GM03348 (cell line): ENCODE measurements around the gene YWHAH.

Experiments
- DNase-seq: peaks from one replicate; pipeline ENCODE4 v3.0.0; 2012; ENCODE audit warnings: low spot score

The YWHAH gene

DNA sequence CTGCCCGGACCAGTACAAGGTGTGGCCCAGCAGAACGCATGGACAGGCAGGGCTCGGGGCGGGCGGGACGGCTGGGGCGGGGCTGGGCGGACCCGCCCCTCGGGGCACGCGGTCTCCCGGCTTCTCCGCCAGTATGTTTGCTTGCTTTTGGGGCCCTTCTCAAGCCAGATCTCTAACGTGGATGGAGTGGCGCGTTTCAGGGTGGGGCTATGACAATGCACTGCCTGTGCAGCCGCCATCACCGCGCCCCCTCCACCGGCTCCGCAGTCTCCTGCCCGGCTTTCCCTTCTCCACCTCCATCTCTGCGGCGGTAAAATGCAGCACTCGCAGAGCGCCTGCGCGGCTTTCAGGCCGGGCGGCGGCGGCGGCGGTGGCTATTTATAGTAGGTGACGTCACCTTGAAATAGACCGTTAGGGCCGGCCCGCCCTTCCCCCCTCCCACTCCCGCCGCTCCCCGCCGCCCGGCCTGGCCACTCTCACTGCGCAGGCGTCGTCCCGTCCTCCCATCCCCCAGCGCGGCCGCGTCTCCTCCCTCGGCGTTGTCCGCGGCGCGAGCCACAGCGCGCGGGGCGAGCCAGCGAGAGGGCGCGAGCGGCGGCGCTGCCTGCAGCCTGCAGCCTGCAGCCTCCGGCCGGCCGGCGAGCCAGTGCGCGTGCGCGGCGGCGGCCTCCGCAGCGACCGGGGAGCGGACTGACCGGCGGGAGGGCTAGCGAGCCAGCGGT, at the start of gene YWHAH:
TSS of gene YWHAH (plus strand) at position 558 of the 722 bp plus-strand sequence. CDS start 199 bp downstream, outside the sequence.
- DNase-seq, result peak; percentile 99

DNA sequence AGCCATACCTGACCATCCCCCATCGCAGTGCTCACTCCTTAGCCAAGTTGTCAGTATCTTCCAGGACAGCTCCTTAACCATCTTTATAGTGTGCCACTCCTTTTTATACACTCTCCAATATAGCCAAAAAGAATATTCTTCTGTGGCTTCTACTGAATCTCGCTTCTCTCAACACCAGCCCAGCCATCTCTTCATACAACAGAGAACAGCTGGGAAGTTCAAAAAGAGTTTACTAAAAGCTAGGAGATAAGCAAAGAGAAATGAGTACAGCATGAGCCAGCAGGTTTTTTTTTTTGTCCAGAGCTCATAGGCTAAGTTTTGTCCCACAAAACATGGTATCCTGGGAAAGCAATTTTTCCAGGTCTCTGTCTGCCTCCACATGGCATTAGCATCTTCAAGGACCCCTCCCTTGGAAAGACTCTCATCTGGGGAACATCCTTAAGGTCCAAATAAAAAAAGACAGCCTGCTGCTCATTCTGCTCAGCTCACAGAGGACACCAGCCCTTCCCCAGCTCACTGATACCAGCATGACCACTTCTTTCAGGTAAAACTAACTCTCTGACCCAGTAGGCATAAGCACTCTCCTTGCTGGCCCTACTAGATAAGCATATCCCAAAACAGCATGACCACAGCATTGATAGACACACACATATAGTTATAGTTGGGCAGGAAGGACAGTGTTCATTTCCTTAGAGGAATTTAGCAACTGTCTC, 48.8 kb upstream of the YWHAH start:
- DNase-seq, result no peak

DNA sequence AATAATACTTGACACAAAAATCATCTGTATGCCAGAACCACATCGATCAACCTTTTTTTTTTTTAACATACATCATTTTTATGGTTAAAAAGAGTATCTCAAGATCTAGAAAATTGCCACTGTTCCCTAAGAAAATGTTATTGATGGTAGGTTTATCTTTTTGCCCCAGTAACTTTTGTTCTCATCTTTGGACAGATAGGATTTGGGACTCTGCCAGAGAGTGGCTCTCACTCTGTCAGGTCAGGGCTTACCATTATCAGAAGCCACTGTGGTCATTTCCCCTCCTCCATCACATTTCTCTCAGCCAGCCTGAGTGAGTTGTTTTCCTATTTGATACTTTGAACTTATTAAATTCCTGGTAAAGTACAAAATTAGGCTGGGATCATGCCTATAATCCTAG, 47.9 kb upstream of the YWHAH start:
- DNase-seq, result no peak

DNA sequence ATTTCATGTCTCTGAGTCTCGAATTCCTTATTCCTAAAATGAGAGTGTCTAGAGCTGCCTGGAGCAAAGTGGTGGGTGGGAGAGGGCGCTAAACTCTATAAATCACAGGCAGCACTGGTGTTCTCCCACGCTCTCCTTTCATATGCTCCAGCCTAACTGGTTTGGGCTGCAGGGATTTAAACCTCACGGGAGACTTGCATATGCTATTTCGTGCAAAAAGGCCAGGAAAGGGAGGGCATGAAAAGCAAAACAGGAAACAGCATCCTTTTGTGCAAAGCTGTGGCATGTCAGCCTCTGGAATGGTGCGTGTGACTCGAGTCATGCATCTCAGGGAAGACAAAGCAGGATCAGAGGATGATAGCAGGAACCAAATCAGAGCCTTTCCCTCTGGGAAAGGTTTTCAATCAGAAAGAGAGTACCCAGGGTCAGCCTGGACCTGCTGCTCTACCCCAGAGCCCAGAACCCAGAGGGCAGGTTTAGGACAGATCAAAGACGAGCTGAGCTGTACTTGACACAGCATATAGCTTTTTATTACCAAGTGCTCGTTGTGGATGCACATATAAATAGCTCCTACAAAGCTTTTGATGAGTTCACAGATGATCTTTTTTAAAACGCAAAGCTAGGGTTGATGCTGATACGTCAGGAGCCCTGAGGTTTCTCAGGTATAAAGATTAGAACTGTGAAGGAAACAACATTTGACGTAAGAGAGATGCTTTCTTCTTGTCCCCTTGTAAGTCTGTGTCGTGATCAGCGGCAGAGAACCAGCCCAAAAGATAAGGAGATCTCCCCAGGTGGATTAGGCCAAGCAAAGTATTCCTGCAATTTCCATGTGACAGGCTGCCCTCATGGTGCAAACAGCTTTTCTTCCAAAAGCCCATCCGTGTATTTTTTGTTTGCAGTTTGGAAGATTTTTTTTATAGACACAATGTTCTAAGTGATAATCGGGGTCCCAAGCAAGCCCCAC, 46.2 kb upstream of the YWHAH start:
- no peak for DNase-seq

DNA sequence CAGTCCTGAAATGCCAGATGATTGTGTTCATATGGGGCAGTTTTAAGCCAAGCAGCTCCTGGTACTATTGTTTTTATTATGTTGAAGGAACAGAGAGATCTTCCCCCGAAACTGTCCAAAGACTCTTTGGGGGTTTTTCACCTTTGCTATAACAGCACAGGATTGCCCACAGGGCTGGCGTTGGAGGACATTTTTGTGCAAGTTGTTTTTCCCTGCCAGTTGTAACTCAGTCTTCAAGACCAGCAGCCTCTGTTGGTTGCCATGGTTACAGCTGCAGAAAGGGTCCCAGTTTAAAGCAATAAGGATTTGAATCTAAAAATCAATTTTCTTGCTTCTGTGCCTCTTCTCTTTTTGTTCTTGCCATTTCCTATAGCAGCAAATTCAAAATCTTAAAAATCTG, 45.4 kb upstream of the YWHAH start:
- DNase-seq, result no peak

DNA sequence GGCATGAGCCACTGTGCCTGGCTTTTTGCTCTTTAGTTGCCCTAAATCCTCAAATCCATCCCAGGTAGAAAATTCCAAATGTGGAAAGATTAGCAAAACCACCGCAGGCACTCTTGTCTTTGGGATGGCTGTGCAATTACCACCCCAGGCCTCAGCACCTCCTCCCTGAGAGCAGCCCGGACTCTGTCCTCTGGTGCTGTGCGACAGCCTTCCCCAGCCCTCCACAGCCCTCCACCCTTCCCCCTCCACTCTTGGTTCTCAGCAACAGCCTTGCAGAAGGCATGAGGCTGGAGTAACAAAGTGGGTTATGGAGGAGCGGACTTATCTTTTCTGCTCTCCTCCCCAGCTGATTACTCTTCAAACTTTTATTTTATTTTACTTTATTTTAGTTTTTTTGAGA, 44.7 kb upstream of the YWHAH start:
- DNase-seq, result no peak

DNA sequence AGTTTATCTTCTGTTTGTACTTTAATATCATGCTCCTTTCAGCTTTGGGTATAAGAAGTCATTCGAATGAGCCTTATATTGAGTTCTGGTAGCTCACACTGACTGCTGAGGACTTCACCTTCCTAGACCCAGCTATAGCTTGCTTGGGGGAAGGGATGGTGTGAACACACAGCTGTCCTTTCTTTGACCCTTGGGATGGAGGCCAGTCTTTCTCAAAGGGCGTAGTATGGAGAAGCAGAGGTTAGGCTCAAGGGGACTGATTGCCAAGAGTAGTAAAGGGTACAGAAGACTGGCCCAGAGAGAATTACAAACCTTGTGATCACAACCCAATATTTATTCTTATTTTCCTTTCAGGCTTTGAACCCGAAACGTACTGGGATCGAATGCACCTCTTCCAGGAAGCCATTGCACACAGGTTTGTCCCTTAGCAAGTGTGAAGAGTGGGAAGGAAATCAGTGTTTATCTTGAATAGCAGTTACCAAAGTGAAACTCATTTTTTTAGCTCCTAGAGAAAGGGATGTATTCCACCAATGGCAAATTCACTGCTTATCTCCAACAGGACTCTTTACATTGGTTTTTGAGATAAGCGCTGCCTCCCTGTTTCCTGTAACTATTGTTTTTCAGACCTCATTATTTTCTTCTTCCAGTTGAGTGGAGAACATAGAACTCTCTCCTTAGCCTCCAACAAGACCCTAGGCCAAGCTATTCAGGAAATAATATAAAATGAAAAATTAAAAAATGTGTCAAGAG, 42.8 kb upstream of the YWHAH start:
- no peak for DNase-seq

DNA sequence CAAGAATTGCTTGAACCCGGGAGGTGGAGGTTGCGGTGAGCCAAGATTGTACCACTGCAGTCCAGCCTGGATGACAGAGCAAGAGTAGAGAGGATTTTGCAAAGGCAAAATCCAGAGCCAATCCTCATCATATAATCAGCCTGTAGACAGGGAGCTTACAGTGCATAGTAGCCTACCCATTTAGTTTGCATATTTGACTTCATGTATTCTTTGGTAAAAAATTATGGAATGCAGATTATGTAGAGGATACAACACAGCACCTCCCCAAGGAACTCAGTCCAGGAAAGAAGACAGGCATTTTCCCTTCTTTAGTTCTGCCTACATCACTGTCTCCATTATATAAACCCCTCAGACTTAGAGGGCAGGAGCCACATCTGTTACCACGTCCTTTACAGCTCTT, 39.7 kb upstream of the YWHAH start:
- DNase-seq, result no peak

DNA sequence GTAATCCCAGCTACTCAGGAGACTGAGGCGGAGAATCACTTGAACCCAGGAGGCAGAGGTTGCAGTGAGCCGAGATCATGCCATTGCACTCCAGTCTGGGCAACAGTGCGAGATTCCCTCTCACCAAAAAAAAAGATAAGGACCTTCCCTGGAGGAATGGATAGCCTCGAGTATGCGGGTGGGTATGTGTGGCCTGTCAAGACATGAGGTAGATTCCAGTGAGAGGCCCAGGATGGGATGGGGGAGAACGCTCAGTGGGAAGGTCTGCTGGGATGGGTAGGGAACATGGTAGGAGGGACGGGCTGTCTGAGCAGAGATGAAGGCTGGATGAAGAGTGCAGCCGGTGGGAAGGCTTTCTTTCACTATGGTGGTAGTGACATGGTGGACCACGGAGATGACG, 39.0 kb upstream of the YWHAH start:
- DNase-seq, result no peak

DNA sequence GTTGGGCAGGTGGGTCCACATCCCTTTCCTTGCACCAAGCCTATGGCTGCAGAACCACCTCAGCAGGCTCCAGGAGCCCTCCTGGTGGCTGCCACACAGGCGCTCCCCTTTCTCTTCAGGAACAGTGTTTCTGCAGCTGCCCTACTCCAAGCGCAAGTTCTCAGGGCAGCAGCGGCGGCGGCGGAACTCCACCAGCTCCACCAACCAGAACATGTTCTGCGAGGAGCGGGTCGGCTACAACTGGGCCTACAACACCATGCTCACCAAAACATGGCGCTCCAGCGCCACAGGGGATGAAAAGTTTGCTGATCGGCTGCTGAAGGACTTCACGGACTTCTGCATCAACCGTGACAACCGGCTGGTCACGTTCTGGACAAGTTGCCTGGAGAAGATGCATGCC, 38.2 kb upstream of the YWHAH start:
- DNase-seq, result no peak

DNA sequence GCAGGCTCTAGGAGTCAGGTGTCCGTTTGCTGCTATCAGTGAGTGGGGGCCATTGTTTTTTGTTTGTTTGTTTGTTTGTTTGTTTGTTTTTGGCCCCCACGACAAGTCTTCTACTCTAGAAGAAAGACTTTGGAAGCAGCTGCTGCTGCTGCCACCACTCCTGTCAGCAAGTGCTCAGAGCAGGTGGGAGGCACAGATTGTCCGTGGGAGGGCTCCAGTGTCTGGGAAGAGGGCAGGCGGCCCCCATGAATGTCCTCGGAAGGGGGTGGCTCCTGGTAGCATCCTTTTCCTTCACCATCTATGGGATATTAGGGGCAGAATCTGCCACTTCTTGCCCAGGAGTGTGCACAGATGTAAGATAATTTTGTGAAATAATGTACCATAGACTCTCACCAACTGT, 37.8 kb upstream of the YWHAH start:
- DNase-seq, result no peak

DNA sequence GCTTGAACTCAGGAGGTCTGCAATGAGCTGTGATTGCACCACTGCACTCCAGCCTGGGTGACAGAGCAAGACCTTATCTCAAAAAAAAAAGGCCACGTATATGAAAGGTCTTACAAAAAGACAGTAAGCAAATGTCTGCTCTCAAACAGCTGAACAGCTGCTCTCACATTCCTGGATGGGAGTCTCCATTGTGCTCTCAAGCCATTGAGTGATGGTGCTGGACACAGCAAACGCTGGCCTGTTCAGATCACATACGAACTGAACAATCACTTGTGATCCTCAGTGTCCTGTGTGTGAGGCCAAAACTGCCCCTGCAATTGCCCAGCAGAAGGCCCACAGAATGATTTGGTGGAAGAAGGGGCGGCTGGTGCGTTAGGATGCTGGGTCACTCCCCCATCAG, 34.4 kb upstream of the YWHAH start:
- DNase-seq, result no peak

DNA sequence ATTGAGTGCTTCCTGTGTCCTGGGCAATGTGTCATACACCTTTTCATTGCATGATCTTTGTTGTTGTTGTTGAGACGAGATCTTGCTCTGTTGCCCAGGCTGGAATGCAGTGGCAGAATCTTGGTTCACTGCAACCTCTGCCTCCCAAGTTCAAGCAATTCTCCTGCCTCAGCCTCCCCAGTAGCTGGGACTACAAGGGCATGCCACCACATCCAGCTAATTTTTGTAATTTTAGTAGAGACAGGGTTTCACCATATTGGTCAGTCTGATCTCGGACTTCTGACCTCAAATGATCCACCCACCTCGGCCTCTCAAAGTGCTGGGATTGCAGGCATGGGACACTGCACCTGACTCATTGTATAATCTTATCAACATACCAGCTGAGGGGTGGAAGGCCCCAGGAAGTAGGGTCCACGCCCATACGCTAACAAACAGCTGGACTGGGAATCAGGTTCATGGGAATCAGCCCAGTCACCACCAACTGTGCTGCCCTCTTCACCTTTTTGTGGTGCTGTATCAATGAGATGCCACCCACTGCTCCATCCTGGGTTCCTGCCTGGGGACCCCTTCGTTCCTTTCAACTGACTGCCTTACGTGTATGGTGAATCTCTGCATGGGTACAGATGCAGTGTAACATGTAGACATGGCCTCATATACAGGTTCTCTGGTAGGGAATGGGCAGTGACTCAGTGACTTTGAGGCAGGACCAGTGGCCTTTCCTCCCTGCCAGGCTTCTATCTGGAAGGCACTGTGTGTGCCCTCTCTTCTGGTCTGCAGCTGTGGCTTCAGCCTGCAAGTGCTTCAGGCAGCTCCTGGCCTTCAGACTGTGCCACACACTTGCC, 32.5 kb upstream of the YWHAH start:
- DNase-seq, result no peak

DNA sequence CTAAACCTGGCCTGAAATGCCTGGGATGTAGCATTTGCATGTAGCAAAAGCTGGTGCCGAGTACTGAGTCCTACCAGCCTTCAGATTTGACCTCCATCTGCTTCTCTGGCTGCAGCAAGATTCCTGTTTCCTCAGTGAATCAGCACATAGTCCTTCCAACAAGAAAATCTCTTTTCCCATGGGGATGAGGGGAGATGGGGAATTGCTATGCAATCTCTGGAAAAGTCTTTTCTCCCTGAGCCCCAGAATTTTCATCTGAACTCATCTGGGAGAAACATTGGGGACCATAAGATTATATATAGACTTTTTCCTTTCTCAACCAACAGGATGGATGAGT, 32.0 kb upstream of the YWHAH start:
- peak; percentile 52 for DNase-seq

DNA sequence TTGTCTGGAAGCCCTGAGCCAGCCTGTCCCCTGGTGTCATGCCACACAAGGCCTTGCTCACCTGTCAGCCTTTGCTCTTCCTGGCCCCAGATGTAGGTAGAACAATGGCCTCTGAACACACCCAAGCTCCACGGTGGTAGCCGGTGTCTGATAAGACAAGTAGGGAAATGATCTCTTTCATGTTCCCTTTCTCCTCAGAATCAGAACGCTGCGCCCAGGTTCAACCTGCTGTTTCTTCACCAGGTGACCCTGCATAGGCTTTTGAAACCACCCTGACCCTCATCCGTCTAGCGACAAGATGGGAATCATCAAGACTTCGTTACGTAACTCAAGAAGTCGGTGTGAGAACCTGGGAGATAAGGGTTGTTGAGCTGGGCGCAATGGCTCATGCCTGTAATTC, 28.7 kb upstream of the YWHAH start:
- no peak for DNase-seq

DNA sequence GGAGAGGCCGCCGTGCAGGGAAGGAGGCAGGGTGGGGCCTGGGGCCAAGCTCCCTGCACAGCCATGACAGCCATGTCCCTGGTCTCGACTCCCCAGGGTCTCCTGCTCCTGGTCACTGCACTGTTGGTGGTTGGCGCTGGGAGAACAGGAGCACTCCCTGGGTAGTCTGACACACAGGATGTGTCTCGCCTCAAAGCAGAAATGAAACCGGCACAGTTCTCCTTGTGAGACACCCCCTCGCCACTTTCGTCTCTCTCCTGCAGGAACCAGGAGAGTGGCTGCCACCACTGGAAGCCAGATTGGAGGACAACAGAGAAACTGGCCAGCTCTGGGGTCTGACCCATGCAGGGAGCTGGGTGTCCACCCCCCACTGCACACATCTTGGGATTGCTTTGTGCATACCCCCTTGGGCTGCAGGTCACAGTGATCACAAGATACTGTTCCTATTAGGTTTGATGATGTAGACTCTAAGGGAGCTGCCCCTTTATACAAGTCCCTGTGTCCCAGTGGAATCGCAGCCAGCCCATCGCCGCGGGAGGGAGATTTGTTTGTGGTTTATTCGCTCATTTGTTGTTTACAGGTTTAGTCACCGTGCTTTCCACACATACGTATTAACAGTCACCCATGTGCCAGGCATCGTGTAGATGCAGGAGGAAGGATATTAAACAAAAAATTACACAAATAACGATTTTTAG, 27.0 kb upstream of the YWHAH start:
- DNase-seq, result no peak

DNA sequence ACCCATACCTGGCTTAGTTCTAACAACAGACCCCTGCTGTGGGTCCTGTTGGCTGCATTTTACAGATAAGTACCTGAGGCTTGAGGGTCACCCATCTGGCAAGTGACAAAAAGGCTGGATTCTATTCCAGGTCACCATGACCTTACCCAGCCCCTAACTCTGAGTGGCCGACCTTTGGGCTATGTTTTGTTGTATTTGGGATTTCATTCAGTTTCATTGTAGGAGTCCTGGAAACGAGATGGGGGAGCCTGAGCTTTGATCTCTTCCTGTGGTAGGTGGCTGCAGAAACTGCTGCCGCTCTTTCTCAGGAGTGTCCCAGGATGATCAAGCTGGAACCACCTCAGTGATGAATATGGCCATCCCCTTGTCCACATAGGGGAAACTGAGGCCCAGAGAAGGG, 24.6 kb upstream of the YWHAH start:
- no peak for DNase-seq

DNA sequence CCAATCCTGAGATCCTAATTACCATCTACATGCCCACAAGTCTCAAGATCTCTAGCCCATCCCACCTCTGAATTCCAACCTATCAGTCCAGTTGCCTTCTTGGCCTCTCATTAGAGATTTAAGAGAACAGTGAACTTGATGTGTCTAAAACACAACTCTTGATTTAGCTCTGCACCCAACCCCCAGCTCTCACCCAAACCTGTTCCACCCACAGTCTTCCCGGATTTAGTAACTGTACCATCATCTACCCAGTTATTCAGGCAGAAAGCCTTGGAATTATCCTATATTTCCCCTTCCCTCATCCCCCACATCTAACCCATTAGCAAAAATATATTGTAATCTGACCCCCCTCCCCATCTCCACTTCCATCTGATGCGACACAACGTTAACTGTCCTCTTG, 24.0 kb upstream of the YWHAH start:
- no peak for DNase-seq

DNA sequence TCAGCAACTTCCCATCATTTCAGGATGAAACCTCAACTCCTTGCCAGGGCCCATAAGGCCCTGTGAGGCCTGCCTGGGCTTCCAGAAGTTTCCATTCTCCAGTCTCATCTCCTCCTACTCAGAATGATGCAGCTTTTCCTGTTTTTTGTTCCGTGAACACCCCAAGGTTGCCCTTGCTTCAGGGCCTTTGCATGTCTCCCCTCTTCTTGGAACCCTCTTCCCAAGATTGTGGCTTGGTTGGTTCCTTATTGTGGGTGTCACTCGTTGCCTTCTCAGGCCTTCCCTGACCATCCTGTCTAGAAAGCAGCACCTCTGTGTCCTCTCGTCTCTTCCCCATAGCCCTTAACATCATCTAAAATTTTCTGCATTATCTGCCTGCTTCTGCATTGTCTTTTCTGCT, 23.2 kb upstream of the YWHAH start:
- no peak for DNase-seq

DNA sequence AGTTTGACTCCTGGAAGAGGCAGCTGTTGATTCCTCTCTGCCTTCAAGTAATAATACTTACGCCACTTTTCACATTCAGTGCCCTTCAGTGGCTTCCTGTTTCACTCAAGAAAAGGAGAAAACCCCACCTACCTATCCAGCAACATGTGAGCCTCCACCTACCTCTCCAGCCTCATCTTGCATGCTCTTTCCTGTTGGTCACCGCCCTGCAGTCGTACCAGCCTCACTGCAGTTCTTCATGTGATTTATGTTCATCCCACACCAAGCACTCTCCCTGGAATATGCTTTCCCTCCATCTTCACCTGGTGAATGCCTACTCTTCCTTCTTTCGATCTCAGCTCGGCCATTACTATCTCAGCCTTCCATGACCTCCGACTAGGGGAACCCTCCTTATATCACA, 21.8 kb upstream of the YWHAH start:
- DNase-seq, result no peak

DNA sequence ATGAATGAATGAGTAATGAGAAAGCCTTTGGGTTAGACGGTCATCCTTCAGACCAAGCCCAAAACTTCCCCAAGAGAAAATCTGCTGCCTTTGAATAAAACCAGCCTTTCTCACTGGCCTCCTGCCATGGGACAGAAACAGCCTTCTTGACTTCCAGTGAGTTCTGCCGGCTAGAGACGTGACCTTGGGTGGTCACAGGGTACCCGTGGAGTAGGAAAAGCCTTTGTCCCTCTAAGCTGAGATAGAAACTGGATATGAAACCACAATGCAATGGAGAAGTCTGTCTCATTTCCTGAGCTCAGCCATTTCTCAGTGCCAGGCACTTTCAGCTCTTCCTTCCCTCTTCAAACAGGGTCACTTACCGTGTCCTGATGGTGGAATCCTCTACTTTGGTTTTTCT, 21.2 kb upstream of the YWHAH start:
- no peak for DNase-seq
